NCI-H187 (cell line): ENCODE measurements around the gene TTLL4.
"Not testable (repeated sequence)": the region's sequence is repeated elsewhere in the genome, so short reads cannot be mapped to it uniquely, and the experiment has no call there.

Source experiments
- DNase-seq, 2 experiments: peaks; one replicate each; lab custom pipeline; 2025; lab: John Stamatoyannopoulos, UW

TTLL4 gene

DNA sequence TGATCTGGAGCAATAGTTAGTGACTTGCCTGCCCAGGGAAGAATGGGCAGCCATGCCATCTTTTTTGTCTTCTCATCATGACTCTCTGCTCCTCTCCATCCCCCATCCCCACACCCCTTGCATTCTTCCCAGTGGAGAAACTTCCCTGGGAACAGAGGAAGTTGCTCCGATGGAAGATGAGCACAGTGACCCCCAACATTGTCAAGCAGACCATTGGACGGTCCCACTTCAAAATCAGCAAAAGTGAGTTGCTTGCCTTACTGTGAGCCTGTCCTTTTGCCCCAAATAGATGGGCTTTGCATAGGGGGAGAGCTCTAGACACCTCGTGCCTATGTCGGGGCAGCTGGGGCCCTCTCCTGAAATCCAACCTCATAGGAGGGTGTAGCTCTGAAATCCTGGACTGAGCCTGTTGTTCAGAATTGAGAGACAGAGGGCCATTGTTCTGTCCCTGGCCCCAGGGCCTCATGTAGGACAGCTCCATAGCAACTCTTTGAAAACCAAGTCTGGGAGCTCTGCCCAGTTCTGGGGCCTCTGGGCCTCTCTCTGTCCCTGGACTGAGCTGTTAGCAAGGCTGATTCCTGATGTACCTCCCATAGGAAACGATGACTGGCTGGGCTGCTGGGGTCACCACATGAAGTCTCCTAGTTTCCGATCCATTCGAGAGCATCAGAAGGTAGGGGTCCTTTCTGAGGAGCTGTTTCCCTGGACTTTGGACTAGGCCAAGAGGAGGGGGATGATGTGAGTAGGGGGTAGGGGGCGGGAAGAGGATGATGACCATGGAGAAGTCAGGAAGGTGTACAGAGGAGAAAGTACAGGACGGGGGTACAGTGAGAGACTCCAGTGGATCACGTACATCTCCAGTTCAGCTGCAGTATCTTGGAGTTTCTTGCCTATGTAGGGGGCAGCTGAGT is 35.2 kb downstream of the TTLL4 start:
- no peak for DNase-seq

DNA sequence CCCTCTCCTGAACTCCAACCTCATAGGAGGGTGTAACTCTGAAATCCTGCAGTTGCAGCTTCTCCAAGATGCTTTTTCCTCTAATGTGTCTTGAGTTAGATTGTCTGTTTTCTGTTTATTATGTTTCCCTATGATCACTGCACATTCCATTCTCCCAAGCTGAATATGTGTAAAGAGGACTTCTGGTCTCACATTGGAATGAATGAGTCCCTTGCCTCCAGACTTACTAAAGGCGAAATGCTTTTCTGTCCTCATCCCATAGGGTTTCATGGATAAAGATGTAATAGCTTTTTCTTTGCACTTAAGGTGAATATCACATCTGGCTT is 35.8 kb downstream of the TTLL4 start:
- DNase-seq: no peak

DNA sequence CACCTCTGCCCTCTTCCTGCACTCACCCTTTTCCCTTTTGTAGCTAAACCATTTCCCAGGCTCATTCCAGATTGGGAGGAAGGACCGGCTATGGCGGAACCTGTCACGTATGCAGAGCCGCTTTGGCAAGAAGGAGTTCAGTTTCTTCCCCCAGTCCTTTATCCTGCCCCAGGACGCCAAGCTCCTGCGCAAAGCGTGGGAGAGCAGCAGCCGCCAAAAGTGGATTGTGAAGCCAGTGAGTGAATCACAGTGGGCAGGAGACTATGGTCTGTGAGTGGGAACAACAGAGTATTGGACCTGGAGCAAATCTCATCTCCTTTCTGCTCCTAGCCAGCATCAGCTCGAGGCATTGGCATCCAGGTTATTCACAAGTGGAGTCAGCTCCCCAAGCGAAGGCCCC is 36.3 kb downstream of the TTLL4 start:
- DNase-seq: no peak

DNA sequence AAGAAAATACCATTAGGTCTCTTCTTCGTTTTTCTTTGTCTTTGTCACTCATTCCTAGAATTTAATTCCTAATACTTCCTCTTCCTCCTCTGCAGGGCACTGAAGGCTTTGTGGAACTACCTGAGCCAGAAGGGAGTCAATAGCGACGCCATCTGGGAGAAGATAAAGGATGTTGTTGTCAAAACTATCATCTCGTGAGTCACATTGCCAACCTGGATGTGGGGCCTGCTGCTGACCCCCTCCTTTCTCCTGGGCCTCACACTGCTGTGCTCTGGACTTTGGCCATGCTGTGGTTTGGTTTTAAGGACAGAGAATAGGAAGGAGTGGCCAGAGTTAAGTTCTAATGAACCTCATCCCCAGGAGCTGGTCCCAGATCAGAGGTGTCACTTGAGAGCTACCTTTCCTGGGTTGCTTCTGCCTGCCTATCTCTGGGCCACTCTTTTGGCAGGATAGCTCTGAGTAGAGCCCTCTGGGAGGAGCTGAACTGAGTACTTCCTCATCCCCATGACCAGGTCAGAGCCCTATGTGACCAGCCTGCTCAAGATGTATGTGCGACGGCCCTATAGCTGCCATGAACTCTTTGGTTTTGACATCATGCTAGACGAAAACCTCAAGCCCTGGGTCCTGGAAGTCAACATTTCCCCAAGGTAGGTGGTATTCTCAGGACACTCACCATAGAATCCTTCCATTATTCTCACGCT is 38.3 kb downstream of the TTLL4 start:
- no peak for DNase-seq

DNA sequence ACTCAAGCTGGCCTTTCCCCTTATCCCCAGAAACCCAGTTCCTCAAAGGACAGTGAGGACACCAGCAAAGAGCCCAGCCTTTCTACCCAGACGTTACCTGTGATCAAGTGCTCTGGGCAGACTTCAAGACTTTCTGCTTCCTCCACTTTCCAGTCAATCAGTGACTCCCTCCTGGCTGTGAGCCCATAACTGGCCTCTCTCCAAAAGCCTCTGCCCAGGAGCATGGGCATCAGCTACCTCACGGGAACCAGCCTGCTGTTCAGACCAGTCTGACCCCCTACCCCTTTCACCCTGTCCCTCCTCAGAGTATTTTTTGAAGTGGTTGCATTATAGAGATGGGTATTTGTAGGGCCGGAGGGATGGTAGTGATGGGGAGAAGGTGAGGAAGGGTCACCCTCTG is 43.6 kb downstream of the TTLL4 start:
- DNase-seq: no peak

DNA sequence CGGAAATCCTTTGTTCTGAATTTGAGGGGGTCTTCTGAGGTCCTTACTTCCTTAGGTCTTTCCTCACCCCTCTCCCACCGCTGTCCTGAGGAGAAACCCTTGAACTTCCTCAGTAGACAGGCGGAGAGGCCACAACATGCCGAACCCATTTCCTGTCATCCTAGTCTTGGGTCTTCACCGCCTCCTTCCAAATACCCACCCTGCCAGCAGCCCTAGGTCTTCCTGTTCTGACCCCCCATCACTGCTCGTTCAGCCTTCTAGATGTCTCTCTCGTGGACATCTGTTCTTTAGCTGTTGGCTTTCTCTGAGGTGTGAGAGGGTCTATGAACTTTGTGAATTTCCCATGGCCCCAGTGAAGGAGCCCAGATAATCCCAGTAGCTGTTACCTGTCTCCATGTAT is 44.1 kb downstream of the TTLL4 start:
- no peak for DNase-seq

DNA sequence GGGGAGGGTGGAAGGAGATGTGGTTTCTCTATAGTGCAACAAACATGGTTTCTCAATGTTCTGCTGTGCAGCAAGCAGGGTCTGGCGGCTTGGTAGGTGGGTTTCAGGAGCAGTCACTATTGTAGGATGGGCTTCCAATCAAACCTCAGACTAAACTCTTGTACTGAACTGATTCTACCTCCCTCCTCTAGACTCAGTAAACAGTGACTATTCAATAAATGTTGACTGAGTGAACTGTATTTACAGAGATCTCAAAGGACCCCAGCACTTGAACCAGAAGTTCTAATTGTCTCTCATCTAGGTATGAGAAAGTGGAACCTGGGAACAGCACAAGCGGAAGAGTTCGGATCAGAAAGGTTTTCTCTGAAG is 44.5 kb downstream of the TTLL4 start:
- no peak for DNase-seq

DNA sequence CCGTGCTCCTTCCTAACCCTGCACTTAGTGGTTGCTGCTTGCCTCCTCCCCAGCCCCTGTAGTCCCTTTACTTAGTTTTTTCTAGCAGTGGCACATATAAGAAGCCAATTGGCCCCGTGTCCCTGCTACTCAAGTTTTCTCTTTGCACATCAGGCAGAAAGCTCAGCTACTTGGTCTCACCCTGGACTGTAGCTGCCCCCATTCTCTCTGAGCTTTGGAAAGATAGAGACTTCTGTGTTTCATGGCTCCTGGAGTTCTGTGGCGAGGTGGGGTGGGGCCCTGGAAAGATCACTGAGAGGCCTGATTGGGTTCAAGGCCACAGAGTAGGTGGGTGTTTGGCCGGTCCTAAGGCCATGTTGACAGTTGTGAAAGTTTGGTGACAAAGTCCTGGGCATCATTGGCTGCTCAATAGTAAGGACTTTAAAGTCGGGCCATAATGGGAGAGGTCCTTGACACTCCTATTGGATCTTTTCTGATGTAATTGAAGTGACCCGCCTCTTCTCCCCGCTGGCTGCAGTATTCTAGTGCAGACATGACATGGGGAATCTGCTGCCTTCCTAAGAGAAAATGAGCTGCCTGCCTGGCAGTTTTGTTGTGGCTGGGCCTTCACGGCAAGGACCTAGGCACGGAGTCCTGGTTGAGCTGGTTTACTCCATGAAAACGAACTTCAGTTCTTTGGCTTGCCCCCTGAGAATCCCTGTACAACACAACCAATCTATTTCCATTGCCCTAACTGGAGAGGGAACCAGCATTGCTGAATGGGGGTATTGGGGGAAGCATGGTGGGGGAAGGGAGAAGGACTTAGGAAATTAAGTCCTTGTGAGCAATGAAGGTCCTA is 45.2 kb downstream of the TTLL4 start:
- no peak for DNase-seq

DNA sequence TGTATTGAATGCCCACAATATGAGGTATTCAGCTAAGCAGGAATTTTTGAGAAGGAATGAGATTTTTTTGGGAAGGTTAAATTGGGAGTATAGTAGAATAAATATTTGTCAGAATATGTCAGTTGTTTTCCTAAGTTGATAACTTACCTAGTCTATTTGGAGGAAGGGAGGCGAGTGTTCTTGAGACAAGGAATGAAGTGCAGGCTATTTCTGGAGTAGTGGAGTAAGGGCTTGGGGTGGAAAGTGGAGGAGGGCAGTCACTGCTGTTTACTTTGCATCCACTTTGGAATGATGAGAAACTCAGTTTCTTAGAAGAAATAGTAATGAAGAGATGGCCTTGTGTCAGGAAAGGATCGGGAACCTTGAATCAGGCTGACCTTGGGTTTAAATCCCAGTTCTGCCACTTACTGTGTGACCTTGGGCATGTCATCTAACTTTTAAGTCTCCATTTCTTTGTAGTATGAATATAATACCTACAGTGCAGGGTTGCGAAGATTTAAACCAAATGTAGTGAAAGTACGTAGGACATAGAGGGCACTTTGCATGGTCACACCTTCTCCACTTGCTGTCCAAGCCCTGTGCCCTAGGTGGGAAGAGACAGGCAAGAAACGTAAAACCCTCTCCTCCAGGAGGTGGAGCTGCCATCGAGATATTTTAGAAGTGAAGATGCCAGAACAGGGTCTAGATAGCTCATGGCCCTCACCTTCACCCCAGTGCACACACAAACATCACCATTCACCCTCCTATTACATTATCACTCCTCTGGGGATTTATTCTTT is 46.2 kb downstream of the TTLL4 start:
- no peak for DNase-seq

DNA sequence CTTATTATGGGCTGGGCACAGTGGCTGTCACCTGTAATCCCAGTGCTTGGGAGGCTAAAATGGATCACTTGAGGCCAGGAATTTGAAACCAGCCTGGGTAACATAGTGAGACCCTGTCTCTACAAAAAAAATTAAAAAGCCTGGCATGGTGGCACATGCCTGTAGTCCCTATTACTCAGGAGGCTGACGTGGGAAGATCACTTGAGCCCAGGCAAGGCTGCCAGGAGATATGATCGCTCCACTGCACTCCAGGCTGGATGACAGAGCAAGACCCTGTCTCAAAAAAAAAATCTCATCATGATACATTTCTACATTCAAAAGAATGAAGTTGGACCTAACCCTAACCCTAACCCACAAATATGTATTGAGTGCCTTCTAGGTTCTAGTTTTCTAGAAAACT is 51.2 kb downstream of the TTLL4 start:
- DNase-seq: no peak

DNA sequence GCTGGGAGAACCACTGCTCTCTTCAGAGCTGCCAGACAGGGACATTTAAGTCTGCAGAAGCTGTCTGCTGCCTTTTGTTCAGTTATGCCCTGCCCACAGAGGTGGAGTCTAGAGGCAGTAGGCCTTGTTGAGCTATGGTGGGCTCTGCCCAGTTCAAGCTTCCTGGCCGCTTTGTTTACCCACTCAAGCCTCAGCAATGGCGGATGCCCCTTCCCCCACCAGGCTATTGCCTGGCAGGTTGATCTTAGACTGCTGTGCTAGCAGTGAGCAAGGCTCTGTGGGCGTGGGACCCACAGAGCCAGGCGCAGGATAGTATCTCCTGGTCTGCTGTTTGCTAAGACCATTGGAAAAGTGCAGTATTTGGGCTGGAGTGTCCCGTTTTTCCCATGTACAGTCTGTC is 62.1 kb downstream of the TTLL4 start:
- not testable (repeated sequence) for DNase-seq

DNA sequence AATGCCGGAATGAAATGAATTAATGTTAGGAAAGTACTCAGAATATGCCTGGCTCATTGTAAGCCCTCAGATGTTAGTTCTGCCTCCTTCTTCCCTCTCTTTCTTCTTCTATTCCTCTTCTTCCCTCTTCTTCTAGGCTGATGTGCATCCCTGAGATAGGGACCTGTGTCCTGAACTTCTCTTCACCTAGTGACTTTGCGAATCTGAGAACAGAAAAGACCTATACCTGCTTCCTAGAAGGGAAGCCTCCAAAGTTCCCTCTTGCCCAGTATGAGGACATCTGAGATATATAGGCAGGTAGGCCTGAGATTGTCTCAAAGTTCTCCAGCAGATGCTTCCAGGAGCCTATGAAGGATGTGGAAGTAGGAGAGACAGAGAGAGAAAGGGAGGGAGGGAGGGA is 63.2 kb downstream of the TTLL4 start:
- DNase-seq: no peak

DNA sequence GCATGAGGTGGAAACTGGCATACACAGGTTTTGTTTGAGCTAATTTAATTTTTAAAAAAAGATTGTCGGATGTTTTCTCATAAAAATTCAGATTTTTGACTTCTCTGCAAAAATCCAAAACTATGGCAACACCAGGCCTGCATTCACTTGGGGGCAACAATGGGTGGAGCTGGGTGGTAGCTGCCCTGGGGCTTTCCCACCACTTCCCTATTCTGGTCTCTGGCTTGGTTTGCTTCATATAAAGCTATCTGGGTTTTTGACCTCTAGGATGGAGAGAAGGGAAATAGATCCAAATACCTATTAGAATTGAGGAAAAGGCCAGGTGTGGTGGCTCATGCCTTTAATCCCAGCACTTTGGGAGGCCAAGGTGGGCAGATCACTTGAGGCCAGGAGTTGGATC is 65.9 kb downstream of the TTLL4 start:
- no peak for DNase-seq

DNA sequence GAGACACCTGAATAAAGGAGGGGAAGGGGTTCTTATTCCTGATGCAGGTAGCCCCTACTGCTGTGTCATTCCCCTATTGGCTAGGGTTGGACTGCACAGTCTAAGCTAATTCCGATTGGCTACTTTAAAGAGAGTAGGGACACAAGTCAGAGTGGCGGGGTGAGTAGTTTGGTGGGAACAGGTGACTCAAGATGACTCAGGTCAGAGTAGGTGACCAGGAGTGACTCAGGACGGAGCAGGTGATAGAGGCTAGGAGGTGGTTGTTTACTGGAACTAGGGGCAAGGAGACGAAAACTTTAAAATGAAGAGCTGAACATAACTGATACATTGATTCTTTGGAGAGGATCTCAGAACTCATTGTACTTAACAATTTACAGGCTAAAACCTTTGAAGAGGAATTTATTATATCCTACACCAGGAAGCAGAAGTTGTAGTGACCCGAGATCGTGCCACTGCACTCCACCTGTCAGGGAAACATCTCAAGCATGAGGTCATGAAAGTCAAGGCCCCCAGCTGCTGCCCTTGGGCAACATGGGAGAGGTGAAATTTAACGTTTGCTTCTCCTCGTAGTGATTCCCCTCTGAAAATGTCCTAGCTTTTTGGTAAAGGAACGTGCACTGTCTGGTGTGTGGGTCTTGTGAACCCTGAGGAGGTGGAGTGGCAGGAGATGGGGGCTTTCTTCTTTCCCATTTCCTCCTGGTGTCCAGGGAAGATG is 66.8 kb downstream of the TTLL4 start:
- DNase-seq: no peak

DNA sequence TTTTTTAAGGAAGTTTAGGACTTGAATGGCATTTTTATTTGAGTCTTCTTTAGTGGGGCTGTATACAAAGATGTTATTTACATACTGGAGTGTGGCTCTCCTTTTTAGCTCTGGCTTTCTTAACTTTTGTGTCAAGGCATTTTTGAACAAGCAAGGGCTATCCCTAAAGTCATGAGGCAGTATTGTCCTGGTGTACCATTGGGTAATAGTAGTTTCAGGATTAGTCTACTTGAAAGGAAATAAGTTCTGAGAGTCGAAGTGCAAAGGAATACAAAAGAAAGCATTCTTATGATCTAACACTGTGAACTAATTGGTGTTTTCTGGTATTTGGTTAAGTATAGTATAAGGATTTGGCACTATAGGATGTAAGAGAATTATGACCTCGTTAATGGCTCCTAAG is 69.4 kb downstream of the TTLL4 start:
- no peak for DNase-seq

DNA sequence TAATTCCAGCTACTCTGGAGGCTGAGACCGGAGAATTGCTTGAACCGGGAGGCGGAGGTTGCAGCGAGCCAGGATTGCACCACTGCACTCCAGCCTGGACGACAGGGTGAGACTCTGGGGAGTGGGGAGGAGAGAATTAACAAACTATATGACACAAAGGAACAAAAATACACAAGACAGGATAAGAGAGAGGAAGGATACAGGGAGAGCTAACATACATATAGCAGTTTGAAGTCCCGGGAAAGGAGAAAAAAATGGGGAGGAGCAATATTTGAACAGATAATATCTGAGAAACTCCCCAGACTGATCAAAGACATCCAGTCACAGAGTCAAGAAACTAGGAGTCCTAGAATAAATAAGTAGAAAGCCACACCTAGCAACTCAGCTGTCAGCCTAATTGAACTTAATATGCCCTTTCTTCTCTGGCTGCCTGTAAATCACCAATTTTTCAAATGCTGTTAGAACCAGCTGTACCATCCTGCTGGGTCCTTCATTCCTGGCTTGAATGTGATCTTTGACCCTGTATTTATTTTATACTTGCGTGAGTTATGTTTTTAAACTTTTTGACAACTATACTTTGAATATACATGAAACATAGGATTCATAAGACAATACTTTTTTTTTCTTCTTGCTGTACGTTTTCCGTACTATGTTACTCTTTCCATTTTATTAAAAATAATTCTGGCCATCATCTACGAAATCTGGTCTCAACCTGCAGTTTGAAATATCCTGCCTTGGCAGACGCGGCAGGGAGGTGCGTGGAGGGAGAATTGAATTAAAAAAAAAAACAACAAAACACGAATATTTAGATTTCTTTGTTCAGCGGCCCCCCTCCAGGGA is 70.4 kb downstream of the TTLL4 start:
- DNase-seq: no peak

DNA sequence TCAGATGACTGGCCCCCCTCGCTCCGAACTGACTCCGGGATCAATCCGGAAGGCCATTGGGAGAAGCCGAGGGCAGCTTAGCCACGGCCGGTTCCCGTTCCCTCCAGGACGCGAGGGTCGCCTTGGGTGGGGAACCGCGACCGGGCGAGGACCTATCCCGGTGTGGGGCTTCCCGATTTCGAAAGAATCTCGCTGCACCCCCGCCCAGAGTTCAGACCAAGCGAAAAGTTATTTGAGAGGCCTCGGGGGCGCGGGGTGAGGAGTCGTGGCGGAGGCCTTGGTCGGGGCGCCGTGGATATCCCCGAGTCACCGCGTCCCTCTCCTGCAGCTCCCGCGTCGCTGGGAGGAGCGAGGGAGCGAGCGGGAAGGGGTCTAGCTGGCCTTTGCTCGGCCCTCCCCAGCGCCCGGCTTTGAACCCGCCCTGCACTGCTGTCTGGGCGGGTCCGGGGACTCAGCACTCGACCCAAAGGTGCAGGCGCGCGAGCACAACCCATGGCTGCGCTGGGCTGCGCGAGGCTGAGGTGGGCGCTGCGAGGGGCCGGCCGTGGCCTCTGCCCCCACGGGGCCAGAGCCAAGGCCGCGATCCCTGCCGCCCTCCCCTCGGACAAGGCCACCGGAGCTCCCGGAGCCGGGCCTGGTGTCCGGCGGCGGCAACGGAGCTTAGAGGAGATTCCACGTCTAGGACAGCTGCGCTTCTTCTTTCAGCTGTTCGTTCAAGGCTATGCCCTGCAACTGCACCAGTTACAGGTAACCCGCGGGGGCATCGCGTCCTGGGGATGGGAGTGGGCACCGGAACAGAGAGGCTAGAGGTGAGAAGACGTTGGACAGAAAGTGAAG is 71.3 kb downstream of the TTLL4 start, which contains the start of gene CYP27A1:
CYP27A1 (plus strand) TSS at position 457 of the 837 bp plus-strand sequence; CDS start at position 493, 36 bp downstream.
- DNase-seq: no peak

DNA sequence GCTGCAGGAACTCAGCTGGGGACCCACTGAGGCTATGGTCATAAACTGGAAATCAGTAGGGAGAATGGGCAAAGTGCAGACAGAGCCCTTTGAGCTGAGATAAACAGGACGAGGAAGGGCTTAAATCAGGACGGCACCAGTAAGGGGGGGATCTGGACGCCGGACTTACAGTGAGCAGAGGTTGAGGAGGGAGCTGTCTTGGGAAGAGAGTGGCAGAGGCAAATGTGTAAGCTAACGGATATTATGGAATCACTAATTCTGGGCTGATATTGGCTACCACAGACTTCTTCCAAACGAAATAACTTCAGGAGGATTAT is 71.9 kb downstream of the TTLL4 start:
- DNase-seq: no peak

DNA sequence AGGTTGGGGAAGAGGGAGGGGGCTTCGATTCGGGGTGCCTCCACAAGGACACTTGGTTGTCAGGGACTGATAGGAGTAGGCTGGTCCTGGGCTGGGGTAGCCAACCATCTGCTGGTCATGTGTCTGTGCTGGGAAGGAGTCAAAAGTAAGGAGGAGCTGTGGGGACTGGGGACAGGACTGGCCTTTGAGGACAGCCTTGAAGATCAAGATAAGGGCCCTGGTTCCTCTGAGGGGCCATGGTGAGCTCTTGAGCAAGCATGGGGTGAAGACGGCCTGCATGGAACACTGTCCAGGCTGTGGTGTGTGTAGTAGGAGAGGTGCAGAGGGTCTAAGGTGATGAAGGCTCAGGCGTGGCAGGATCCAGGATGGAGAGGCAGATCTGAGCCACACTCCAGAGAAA is 73.1 kb downstream of the TTLL4 start:
- DNase-seq: no peak

DNA sequence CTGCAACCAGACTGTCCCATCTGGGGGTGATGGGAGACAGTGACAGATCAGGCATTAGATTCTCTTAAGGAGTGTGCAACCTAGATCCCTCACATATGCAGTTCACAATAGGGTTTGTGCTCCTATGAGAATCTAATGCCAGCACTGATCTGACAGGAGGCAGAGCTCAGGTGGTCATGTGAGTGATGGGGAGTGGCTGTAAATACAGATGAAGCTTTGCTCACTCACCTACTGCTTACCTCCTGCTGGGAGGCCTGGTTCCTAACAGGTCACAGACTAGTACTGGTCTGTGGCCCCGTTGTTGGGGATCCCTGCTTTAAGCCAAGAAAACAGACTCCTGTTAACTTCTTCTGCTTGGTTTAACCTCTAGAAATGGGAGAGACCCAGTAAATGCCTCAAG is 74.5 kb downstream of the TTLL4 start:
- no peak for DNase-seq
